HG03342 (cell line): Measurements from ENCODE around the gene MICALL1.
A peak's percentile ranks its signal among the peaks of the same experiment; 100 is the strongest.

Experiments
- ATAC-seq: cut with Tn5 transposase; IDR thresholded peaks from one replicate; pipeline ENCODE4 v1.9.1; 2021; ENCODE audit warnings: mild to moderate bottlenecking, moderate library complexity; ENCODE audit not compliant: unreplicated experiment

MICALL1 gene, protein sequence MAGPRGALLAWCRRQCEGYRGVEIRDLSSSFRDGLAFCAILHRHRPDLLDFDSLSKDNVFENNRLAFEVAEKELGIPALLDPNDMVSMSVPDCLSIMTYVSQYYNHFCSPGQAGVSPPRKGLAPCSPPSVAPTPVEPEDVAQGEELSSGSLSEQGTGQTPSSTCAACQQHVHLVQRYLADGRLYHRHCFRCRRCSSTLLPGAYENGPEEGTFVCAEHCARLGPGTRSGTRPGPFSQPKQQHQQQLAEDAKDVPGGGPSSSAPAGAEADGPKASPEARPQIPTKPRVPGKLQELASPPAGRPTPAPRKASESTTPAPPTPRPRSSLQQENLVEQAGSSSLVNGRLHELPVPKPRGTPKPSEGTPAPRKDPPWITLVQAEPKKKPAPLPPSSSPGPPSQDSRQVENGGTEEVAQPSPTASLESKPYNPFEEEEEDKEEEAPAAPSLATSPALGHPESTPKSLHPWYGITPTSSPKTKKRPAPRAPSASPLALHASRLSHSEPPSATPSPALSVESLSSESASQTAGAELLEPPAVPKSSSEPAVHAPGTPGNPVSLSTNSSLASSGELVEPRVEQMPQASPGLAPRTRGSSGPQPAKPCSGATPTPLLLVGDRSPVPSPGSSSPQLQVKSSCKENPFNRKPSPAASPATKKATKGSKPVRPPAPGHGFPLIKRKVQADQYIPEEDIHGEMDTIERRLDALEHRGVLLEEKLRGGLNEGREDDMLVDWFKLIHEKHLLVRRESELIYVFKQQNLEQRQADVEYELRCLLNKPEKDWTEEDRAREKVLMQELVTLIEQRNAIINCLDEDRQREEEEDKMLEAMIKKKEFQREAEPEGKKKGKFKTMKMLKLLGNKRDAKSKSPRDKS

GRCh38 chr22:37905534-37906363, at the start of gene MICALL1:
MICALL1 (plus strand) TSS chr22:37906297; CDS start chr22:37906423, 126 bp downstream.
- ATAC-seq, result peak; percentile 68

DNA sequence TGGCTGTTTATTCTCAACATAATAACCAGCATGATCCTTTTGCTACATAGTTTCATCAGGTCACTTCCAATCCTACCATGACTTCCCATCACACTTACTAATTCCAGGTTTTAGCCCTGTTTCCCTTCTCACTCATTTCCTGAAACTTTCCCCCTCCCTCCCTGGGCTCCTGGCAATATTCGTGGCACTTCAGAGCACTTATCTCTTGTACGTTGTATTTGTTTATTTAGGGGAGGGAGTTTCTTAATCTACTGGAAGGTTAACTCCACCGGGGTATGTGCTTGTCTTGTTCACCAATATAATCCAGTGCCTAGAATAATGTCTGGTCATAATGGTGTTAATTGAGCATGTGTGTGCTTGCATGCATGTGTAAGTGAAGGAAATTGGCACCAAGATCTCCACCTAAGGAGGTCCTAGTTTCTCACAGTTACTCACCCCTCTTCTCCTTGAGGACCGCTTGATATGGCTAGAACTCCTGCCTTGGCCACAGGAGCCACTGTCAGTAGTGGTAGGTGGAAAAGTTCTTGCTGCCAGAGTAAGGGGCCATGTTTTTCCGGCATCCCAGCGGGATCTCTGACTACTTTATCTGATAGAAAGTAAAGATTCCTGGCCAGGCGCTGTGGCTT, 45.2 kb upstream of the MICALL1 start:
- ATAC-seq, result no peak

- ATAC-seq, result no peak
Measured at GRCh38 chr22:37862570-37863325, 43.3 kb upstream of the MICALL1 start.

GRCh38 chr22:37865510-37865909, 40.6 kb upstream of the MICALL1 start:
- ATAC-seq, result no peak

GRCh38 chr22:37870273-37870672, 35.8 kb upstream of the MICALL1 start:
- no peak for ATAC-seq

DNA sequence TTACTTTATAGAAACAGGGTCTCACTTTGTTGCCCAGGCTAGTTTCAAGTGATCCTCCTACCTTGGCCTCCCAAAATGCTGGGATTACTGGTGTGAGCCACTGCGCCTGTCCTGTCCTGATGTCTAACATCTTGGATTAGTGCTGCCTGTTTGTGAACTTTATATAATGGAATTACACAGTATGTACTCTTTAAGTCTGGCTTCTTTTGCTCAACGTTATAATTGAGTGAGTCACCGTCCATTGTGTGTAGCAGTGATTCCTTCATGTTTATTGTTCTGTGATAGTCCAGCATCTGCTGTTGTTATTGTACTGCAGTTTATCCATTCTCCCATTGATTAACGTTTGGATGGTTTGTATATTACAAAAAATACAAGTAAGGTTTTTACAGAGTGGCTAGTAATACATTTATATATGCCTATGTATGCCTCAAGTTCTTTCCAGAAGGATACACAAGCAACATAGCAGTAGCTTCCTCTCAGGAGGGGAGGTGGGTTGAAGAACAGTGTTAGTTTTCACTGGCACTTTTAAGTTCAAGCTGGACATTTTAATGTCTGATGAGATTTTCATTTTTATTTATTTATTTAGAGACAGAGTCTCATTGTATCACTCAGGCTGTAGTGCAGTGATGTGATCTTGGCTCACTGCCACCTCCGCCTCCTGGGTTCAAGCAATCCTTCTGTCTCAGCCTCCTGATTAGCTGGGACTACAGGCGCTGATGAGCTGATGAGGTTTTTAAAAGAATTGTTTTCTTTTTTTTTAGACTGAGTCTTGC, 25.2 kb upstream of the MICALL1 start:
- no peak for ATAC-seq

DNA sequence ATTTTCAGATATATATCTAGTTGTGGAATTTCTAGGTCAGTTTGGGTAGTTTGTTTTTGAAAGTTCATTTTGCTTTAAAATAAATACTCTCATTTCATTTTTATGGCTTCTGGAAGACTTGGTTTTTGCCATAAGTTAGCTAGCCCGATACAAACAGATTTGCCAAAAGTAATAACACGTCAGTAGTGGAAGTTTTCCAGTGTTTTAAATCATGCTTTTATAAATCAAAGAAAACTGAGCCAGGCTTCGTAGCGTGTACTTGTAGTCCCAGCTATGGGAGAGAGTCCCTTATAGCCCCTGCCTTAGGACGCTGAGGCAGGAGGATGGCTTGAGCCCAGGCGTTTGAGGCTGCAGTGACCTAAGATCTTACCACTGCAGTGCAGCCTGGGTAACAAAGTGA, 21.7 kb upstream of the MICALL1 start:
- no peak for ATAC-seq

- no peak for ATAC-seq
Measured at GRCh38 chr22:37887584-37888378, 18.3 kb upstream of the MICALL1 start.

- no peak for ATAC-seq
Measured at GRCh38 chr22:37891926-37892325, 14.2 kb upstream of the MICALL1 start.

DNA sequence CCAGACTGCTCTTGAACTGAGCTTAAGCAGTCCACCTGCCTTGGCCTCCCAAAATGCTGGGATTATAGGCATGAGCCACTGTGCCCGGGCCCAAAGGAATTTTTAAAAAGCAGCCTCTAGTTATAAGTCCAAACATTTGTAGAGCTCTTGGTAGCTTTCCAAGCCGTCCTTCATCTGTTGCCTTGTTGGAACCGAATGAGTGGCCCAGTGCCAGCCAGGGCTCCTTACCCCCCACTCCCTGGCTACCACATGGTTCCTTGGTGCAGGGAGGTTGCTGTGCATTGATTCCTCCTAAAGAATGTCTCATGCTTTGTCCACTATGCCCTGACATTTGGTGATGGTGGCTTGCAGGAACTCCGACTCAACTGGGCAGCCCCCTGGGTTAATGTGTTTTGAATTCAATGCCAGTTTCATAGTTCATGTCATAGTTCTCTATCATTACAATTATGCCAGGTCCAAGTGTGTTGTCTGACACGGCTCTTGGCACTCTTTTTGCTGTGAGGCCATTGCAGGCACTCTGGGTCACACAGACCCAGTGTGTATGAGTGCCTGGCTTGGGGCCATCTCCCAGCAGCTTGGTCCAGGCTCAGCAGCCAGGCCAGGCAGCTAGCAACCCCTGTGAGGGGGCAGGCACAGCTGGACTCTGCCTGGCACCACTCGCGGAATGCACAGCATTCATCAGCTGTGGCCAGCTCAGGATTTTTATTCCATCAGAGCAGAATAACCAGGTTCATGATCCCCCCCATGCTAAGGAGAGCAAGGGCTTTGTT, 13.3 kb upstream of the MICALL1 start:
- no peak for ATAC-seq

- ATAC-seq, result no peak
Measured at GRCh38 chr22:37893583-37893983, 12.5 kb upstream of the MICALL1 start.

DNA sequence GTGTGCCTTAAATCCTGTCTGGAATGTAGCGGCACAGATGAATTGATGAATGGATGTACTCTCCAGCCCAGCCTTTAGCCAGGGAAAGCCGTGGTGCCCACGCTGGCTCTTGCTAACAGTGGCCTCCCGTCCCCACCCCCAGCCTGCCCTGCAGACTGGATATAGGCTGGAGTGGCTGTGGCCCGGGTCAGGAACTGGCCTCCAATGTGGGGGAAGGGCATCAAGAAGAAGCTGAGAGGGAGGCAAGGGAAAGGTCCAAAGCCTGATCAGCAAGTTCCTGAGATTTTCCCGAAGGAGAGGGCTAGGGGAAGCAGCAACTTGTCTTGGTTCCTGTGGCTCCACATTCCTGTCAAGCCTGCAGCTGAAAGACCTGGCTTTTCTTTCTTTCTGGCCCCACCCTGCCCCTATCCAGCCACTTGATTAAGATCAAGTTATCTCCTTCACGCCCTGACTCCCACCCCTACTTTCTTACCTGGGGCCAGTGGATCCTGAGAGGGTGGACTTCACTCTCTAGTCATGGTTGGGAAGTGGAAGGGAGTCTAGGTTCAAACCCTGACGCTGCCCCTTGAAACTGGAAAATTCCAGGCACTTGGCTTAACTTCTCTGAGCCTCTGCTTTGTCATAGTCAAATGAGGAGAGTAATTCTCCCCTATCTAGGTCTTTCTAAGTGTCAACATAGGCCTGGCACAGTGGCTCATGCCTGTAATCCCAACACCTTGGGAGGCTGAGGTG, 11.0 kb upstream of the MICALL1 start:
- ATAC-seq, result no peak

GRCh38 chr22:37896181-37896592, 9.9 kb upstream of the MICALL1 start:
- peak; percentile 75 for ATAC-seq

- no peak for ATAC-seq
Measured at GRCh38 chr22:37896939-37897338, 9.2 kb upstream of the MICALL1 start.

DNA sequence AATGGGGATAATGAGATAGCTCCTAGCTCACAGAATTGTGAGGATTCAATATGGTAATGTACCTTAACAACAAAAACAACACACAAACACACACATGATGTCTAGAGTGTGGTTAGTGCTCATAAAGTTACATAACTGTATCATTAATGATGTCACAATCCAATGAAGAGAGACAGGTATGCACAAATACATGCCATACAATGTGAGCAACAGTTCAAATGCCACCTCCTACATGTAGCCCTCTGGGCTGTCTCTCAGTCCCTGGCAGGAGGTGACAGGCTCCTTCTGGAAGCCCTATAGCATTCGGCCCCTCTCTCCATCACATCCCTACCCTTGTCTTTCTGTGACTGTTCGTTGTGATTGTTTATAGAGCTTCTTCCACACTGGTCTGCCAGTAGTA, 8.3 kb upstream of the MICALL1 start:
- no peak for ATAC-seq

GRCh38 chr22:37898441-37899181, 7.5 kb upstream of the MICALL1 start:
- ATAC-seq, result no peak
